AG20443 (cell line): ENCODE data around the gene ABCC8.
"Not testable (repeated sequence)": the region's sequence is repeated elsewhere in the genome, so short reads cannot be mapped to it uniquely, and the experiment has no call there.

ENCODE experiments used
- DNase-seq: peaks from one replicate; pipeline ENCODE4 v3.0.0; 2012; ENCODE audit warnings: low spot score, mixed read lengths

ABCC8 gene

DNA sequence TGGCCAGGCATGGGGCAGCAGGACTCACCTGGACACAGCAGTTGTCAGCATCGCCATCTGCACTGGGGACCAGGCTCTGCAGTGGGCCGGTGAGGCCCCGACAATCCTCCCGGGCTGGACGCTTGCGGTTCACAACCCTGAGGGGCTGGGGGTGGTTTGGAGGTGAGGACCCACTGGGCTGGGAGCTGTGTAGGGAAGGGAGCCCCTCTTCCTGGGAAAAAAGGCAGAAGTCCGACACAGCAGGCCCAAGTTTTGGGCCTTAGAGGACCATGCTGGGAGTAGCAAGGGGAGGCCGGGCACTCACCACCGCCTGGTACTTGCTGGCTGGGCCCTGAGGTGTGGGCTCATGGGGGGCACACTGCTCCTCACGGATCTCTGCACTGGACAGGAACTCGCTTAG lies 48.4 kb downstream of the ABCC8 start:
- DNase-seq = no peak

DNA sequence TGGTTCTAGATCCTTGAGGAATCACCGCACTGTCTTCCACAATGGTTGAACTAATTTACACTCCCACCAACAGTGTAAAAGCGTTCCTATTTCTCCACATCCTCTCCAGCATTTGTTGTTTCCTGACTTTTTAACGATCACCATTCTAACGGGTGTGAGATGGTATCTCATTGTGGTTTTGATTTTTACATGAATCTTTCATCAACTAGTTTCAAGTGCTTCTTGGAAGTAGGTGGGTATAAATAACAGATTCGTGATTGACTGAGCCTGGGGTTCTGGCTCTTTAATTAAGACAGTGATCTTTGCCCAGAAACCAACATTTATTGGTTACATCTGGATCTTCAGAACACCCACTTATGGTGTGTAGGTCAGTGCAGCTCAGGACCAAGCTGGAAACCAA lies 50.4 kb downstream of the ABCC8 start:
- not testable (repeated sequence) for DNase-seq

GRCh38 chr11:17423533-17424310 lies 52.9 kb downstream of the ABCC8 start:
- no peak for DNase-seq

DNA sequence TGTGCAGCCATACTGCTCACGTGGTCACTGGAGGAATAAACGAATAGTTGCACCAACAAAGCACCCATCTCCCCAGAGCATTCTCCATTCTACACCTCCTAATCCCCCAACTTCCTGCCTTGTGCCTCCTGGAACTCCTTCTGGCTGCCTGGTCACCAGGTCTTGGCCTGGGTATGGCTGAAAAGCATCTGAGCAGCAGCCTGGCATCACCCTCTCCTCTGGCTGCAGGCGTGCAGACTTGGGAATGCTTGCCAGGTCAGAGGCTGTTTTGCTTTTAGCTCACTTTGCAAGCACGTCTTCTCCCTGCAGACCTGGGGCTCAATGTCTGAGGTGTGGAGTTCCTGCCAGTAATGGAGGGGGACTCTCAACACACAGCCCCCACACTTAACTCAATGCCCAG lies 54.9 kb downstream of the ABCC8 start:
- DNase-seq = no peak

GRCh38 chr11:17418444-17419081 lies 58.1 kb downstream of the ABCC8 start:
- DNase-seq = no peak

DNA sequence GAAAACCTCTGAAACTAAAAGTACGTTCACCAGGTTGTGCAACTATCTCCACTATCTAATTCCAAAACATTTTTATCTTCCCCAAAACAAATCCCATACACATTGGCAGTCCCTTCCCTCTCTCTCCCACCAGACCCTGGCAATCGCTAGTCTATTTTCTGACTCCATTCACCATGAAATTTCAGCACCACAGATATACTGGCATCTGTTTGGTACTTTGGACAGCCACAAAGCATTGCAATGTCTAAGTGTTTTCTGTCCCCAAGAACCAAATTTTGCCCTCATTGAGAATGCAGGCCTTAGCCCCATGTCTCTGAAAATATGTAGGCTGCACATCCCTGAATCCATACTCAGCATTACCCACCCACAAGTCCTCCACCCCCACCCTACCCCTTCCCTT lies 60.2 kb downstream of the ABCC8 start:
- no peak for DNase-seq

DNA sequence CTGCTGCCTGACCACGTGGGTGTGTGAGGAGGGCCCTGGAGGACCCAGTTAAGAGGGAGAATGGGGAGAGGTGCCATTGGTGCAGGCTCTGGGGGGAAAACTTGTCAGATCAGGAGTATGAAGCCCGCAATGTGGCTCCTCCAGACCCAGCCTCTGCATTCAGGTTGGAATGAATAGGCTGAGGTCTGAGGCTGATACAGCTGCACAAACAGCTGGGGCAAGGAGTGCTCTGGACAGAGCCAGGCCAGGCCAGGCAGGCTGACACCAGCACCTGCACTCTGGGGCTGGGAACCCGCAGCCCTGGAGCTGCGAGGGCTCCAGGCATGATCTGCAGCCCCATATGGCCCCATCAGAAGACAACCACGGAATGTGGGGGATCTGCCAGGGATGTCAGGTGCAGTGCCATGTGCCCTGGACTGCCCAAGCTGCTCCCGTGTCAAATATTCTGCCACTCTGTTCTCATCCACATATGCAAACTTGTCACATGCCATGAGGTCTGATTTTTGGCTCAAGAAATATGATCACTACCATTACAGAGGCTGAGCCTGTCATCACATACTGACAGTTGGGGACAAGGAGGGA lies 61.0 kb downstream of the ABCC8 start:
- no peak for DNase-seq

DNA sequence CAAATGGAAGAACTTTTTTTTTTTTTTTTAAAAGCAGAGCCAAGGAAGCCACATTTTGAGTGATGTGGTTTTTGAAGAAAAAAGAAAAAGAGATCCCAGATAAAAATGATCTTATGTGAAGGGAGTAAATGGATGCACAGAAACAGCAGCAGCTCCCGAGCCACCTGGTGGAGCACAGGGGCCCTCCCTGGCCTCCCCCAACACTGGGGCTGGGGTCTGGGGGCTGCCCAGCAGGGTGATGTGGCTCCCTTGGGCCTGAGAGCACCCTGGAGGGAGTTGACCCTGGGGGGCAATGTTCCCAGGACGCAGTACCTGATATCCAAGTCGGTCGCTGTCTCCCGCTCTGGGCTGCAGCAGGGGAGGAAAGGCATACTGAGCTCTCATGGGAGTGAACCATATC lies 61.7 kb downstream of the ABCC8 start:
- no peak for DNase-seq

GRCh38 chr11:17414317-17414737 lies 62.3 kb downstream of the ABCC8 start:
- no peak for DNase-seq

- no peak for DNase-seq
Measured at GRCh38 chr11:17413414-17414316, 63.0 kb downstream of the ABCC8 start.

DNA sequence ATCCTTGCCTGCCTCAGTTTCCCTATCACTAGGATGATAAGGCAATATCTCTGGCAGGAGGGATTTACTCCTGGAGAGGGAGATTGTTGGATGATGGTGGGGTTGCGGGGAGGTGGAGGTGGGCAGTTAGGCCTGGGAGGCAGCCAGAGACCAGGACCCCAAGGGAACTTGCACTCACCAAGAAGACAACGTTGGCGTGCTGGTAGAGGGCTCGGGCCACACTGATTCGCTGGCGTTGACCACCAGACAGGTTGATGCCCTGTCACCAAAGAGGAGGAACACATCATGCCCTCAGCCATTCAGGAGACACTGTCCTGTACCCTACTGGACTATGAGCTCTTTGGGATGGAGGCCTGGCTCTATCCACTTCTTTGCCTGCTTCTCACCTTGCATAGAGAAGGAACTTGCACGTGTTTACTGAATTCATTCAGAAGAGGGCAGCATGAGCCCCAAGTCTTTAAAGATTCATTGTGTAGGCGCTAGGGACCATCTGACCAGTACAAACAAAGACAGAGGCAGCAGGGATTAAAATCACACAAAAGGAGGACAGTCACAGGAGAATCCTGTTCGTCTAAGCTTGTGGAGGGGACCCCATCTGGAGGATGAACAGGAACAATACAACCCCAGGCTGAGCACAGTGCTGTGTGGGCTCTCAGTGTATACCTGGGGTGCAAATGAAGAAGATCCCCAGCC lies 64.0 kb downstream of the ABCC8 start:
- no peak for DNase-seq

- DNase-seq = no peak
Measured at GRCh38 chr11:17411418-17411817, 65.2 kb downstream of the ABCC8 start.

DNA sequence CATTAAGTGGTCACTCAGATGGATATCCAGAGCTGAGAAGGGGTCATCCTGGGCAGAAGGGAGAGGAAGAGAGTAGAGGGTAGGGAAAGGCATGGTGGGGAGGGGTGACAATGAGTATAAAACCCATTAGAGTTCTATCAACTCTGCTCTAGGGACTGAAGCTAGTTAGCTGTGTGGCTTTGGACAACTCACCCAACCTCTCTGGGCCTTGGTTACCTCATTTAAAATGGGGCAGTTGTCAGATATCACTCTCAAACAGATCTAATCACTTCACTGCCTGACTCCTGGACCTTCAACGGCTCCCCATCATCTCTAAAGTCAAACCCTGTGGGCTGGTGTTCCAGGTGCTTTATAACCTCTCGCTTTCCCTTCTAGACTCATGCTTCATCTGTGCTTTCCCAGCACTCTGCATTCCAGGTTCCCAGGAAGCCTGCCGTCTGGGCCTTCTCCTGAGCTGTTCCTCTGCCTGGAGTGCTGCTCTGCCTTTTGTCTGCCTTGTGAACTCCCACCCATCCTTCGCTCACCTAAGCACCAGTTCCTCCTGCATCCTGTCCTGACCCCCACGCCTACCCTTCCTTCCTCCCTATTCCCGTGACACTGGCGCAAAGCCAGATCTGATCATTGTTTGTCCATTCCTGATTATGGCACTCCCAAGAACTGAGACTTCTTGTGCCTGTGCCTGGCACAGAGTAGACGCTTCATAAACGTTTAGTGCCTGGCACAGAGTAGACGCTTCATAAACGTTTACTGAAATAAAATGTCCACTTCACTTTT lies 65.9 kb downstream of the ABCC8 start:
- DNase-seq = no peak

- no peak for DNase-seq
Measured at GRCh38 chr11:17408641-17409040, 68.0 kb downstream of the ABCC8 start.

- no peak for DNase-seq
Measured at GRCh38 chr11:17408026-17408425, 68.6 kb downstream of the ABCC8 start.

DNA sequence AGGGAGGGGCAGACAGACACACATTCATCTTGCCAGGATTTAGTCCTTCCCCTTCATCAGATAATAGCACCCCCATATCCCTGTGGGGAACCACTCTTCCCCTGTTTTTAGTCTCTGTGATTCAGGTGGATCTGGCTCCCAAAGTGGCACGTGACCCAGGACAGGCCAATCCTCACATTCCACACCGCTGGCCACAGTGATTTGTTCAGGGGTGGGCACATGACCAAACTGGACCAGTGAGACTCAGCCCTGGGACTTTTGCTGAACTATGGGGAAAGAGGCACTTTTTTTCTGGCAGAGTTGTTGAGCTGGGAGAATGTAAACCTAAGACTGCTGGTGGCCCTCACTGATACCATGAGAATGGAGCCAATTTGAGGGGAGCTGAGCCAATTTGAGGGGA lies 69.1 kb downstream of the ABCC8 start:
- DNase-seq = no peak

DNA sequence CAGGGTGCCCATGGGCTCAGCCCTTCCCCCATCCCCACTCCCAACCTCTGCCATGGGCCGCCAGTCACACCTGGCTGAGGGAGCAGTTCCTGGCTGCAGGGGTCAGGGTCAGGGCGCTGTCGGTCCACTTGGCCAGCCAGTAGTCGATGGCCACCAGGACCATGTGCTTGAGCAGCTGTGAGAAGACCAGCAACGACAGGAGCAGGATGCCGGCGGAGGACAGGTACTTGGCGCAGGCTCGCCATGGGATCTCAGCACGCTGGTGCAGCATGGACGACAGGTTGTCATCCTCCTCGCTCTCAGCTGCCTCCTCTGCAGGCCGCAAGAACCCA lies 69.9 kb downstream of the ABCC8 start:
- DNase-seq = no peak

DNA sequence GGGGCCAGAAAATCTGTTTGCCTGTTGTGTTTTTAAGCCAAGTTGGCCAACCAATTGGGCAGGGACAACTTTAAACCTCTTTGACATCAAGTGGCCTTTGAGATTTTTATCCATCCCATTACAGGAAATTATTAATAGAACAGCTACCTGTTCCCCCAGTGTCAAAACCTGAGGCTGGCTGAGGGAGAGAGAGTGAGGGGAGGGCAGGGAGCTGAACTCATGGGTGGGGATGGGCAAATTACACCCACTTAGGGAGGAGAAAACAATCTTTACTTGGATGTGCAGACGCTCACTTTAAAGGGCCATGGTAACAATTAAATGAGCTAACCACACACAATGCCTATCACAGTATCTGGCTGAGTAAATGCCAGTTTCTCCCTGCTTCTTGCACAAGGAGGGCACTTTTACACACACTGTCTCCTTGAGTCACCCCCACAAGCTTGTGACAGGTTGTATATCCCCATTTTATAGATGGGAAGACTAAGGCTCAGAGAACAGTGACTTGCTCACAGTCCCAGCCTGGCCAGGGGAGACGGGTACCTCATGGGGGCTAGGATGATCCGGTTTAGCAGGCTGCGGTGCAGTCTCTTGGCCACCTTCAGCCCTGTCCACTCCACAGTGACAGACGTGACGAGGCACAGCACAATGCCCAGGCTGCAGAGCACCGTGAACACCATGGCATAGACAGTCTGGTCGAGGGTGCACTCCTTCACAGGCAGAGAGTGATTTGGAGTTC lies 70.4 kb downstream of the ABCC8 start:
- DNase-seq = no peak

- DNase-seq = peak; percentile 72
Measured at GRCh38 chr11:17405232-17406005, 71.2 kb downstream of the ABCC8 start.
